GM12891 (cell line): ENCODE measurements around the gene SLC25A21.

Source experiments
- POLR2A ChIP-seq: IDR thresholded peaks from 2 replicates; pipeline ENCODE4 v1.6.1; 2011; ENCODE audit warnings: low read depth, low read length, control low read depth
- POLR2AphosphoS5 ChIP-seq: IDR thresholded peaks from 2 replicates; pipeline ENCODE4 v1.6.1; 2011; ENCODE audit warnings: low read depth, low read length, control low read depth
- TAF1 ChIP-seq: IDR thresholded peaks from 2 replicates; pipeline ENCODE4 v1.6.1; 2011; ENCODE audit warnings: low read depth, low read length, control low read depth

DNA sequence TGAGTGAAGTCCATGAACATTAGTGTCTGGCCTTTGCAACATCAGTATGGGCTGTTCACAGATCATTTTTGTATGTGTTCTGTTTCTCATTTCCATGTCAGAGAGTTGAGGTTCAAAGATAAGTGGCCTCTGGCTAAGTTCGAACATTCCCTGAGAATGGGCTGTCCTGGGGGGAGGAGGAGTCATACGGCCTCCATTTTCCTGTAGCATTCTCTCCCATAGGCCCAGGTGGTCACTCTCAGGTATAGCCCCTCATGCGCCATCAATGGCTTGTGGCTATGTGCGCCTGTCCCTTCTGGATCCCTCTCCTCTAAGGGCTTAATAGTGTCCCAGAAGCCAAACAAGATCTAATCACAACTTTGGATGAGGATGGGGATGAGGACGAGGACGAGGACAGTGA lies 345.8 kb downstream of the SLC25A21 start:
- TF ChIP-seq POLR2A: no peak
- no peak for TF ChIP-seq TAF1
- TF ChIP-seq POLR2AphosphoS5: no peak
